HepG2 (cell line): ENCODE data around the gene SLC4A2. TPM values are rescaled to one million over a fixed set of nuclear protein-coding genes. Genes with fewer than 3 reads are reported as not detected.

Source experiments
- AGO1 ChIP-seq: fragments of 200-400 bp; formaldehyde crosslinking; IDR thresholded peaks from 2 replicates; pipeline ENCODE4 v1.6.1; 2017; ENCODE audit warnings: mild to moderate bottlenecking, low read depth, low read length, moderate library complexity; ENCODE audit not compliant: poor library complexity, severe bottlenecking
- FOSL2 ChIP-seq: sonication (generic); formaldehyde crosslinking; IDR thresholded peaks from 2 replicates; pipeline ENCODE4 v1.4.0; 2020; ENCODE audit warnings: missing genetic modification reagents
- FOXA3 ChIP-seq: IDR thresholded peaks from 2 replicates; pipeline ENCODE4 v1.6.1; 2016; ENCODE audit warnings: missing genetic modification reagents, missing compliant biosample characterization
- HNF1A ChIP-seq, 2 experiments: sonication (generic) in 1 of 2; formaldehyde crosslinking in 1 of 2; IDR thresholded peaks; 2 replicates each; pipeline versions ENCODE4 v1.4.0 to v1.6.1; 2016 to 2020; ENCODE audit warnings: borderline replicate concordance in 1 of 2, low read depth in 1 of 2, mild to moderate bottlenecking in 1 of 2, missing genetic modification reagents in 1 of 2
- PAWR ChIP-seq: sonication (generic); formaldehyde crosslinking; IDR thresholded peaks from 2 replicates; pipeline ENCODE4 v1.4.0; 2020; ENCODE audit warnings: missing genetic modification reagents, mild to moderate bottlenecking, borderline replicate concordance
- POLR2G ChIP-seq: fragments of 200-400 bp; formaldehyde crosslinking; IDR thresholded peaks from 2 replicates; pipeline ENCODE4 v1.6.1; 2018; ENCODE audit warnings: mild to moderate bottlenecking, low read depth, low read length, moderate library complexity
- RBM22 ChIP-seq: fragments of 200-400 bp; formaldehyde crosslinking; optimal IDR thresholded peaks from 2 replicates; pipeline ENCODE3; 2017; ENCODE audit warnings: mild to moderate bottlenecking, low read length, moderate library complexity
- ZFP41 ChIP-seq: sonication (generic); formaldehyde crosslinking; IDR thresholded peaks from 2 replicates; pipeline ENCODE4 v1.4.0; 2020; ENCODE audit warnings: mild to moderate bottlenecking, missing genetic modification reagents, borderline replicate concordance
- ZKSCAN1 ChIP-seq: fragments of 150-350 bp; IDR thresholded peaks from 2 replicates; pipeline ENCODE4 v1.6.1; 2014; ENCODE audit warnings: low read length
- ZNF460 ChIP-seq: sonication (generic); formaldehyde crosslinking; IDR thresholded peaks from 2 replicates; pipeline ENCODE4 v1.5.1; 2020; ENCODE audit warnings: missing genetic modification reagents, mild to moderate bottlenecking, borderline replicate concordance
- ZSCAN21 ChIP-seq: sonication (generic); formaldehyde crosslinking; IDR thresholded peaks from 2 replicates; pipeline ENCODE4 v1.8.0; 2022; ENCODE audit warnings: mild to moderate bottlenecking, missing genetic modification reagents, moderate library complexity, borderline replicate concordance
- polyA plus RNA-seq, 8 experiments: library from polyadenylated mRNA; depleted of rRNA in 3 of 8; stranded (reverse) in 7 of 8; unstranded in 1 of 8; fragments of >200 nt; fragmentation: Illumina TruSeq in 4 of 8; extraction: Trizol in 4 of 8; gene quantifications; 2 replicates each; pipeline versions ENCODE4 v1.2.1 to v1.2.3, GENCODE V29; 2011 to 2016; ENCODE audit warnings: low read depth in 4 of 8, missing spikeins in 1 of 8, mixed read lengths in 1 of 8; ENCODE audit not compliant: insufficient read depth in 1 of 8
- total RNA-seq, 5 experiments: library from RNA; depleted of rRNA; stranded (reverse); fragments of >200 nt; fragmentation: Illumina TruSeq; extraction: Trizol; gene quantifications; 2 replicates each; pipeline ENCODE4 v1.2.3, GENCODE V29; 2016; ENCODE audit warnings: low read depth in 1 of 5

The SLC4A2 gene
- total and polyA plus RNA-seq, 2 of the 13 experiments (the other 11 are each of a cell fraction or from before 2014, with no cell fraction given), result 51.9 to 73.4 TPM

GRCh38 chr7:151075978-151076426, 16.6 kb downstream of the SLC4A2 start (continued):
- TF ChIP-seq ZSCAN21 (CRISPR knock-in tag) (no peak), POLR2G (peak; percentile 53), FOXA3 (CRISPR knock-in tag) (no peak), RBM22 (peak; percentile 11), FOSL2 (CRISPR knock-in tag) (no peak), ZNF460 (CRISPR knock-in tag) (no peak), HNF1A (IDR thresholded peaks at IDR 0.05; ENCODE audit: low read depth) (no peak), HNF1A (CRISPR knock-in tag; IDR thresholded peaks at IDR 0.05; ENCODE audit: borderline replicate concordance) (no peak), ZKSCAN1 (no peak), PAWR (CRISPR knock-in tag) (no peak), AGO1 (peak; percentile 38), ZFP41 (CRISPR knock-in tag) (no peak)
